AG04450 (cell line): Measurements from ENCODE around the gene SRSF5. TPM values are rescaled to one million over a fixed set of nuclear protein-coding genes. Genes with fewer than 3 reads are reported as not detected.
A peak's percentile ranks its signal among the peaks of the same experiment; 100 is the strongest.

Experiments
- CTCF ChIA-PET: fragments of 300-600, 350-600 bp; formaldehyde crosslinking; extraction: SDS; loops from one replicate; lab custom pipeline; 2022; ENCODE audit warnings: antibody characterized with exemption, inconsistent platforms; lab: Charles Lee
- POLR2A ChIA-PET: fragments of 350-600 bp; formaldehyde crosslinking; extraction: SDS; loops from one replicate; lab custom pipeline; 2021; ENCODE audit warnings: antibody characterized with exemption, inconsistent platforms; lab: Yijun Ruan, JAX
- DNase-seq: peaks from one replicate; pipeline ENCODE4 v3.0.0-alpha.2; 2011; ENCODE audit warnings: low read depth, low spot score
- H3K27ac ChIP-seq: one replicate; pipeline ENCODE4 v1.5.1; 2012; ENCODE audit warnings: low read depth, low read length, control low read depth
- H3K27me3 ChIP-seq: one replicate; pipeline ENCODE4 v1.6.0; 2012; ENCODE audit warnings: low read length; ENCODE audit not compliant: control insufficient read depth, insufficient read depth
- H3K4me3 ChIP-seq: 2 replicates; pipeline ENCODE4 v1.5.1; 2011; ENCODE audit warnings: mild to moderate bottlenecking, low read depth, low read length, control low read depth
- H3K9me3 ChIP-seq: 2 replicates; pipeline ENCODE4 v1.5.1; 2012; ENCODE audit warnings: low read length; ENCODE audit not compliant: control insufficient read depth, insufficient read depth
- CTCF ChIP-seq: IDR thresholded peaks from 2 replicates; pipeline ENCODE4 v1.5.1; 2011; ENCODE audit warnings: low read depth, low read length, control low read depth, inconsistent platforms
- polyA plus RNA-seq: library from polyadenylated mRNA; depleted of rRNA; stranded (reverse); fragments of >200 nt; gene quantifications from 2 replicates; pipeline ENCODE4 v1.2.3, GENCODE V29; 2011

The SRSF5 gene
- polyA plus RNA-seq, 1 experiment = 271 TPM

- Histone ChIP-seq H3K4me3 (no peak overlapping the region), H3K27ac (no peak overlapping the region), H3K9me3 (no peaks in the 10 kb centered on the region), H3K27me3 (no peaks in the 10 kb centered on the region)
- no peak for DNase-seq
- ChIA-PET POLR2A (no interaction called here), CTCF (no interaction called here)
- peak; percentile 30 for TF ChIP-seq CTCF
These were observed 36.8 kb downstream of the SRSF5 start for GRCh38 chr14:69803753-69804152.

GRCh38 chr14:69804902-69805301 is 38.0 kb downstream of the SRSF5 start:
- TF ChIP-seq CTCF = no peak
- ChIA-PET CTCF (no interaction called here), POLR2A (no interaction called here)
- Histone ChIP-seq H3K27me3 (no peaks in the 10 kb centered on the region), H3K9me3 (no peaks in the 10 kb centered on the region), H3K27ac (no peak overlapping the region), H3K4me3 (no peak overlapping the region)
- no peak for DNase-seq

GRCh38 chr14:69807192-69807591 is 40.2 kb downstream of the SRSF5 start:
- no peak for TF ChIP-seq CTCF
- ChIA-PET CTCF (interaction anchor here (2.6 kb wide), 1 partner anchor 11 kb away, joined by 16 read pairs; no protein-coding TSS in a partner anchor), POLR2A (no interaction called here)
- DNase-seq = no peak
- Histone ChIP-seq H3K27me3 (peaks cover 2% of the 10 kb centered on the region), H3K27ac (no peak overlapping the region), H3K4me3 (no peak overlapping the region), H3K9me3 (no peaks in the 10 kb centered on the region)

- DNase-seq = no peak
- Histone ChIP-seq H3K27ac (no peak overlapping the region), H3K9me3 (no peaks in the 10 kb centered on the region), H3K27me3 (peaks cover 2% of the 10 kb centered on the region), H3K4me3 (no peak overlapping the region)
- TF ChIP-seq CTCF = no peak
- ChIA-PET CTCF (interaction anchor here (1.2 to 2.6 kb wide), 3 partner anchors 9 to 265 kb away, joined by 3 to 16 read pairs (median 4); no protein-coding TSS in a partner anchor), POLR2A (no interaction called here)
These were observed 42.2 kb downstream of the SRSF5 start for GRCh38 chr14:69808919-69809808.

GRCh38 chr14:69811227-69811867 is 44.4 kb downstream of the SRSF5 start:
- Histone ChIP-seq H3K9me3 (no peaks in the 10 kb centered on the region), H3K27ac (no peak overlapping the region), H3K4me3 (no peak overlapping the region), H3K27me3 (peaks cover 2% of the 10 kb centered on the region)
- DNase-seq = no peak
- POLR2A ChIA-PET = no interaction called here
- TF ChIP-seq CTCF = no peak
- CTCF ChIA-PET = interaction anchor here (0.5 kb wide), 1 partner anchor 1161 kb away, joined by 3 read pairs; no protein-coding TSS in a partner anchor
